HEK293 (cell line): Measurements from ENCODE around the gene KLK2.

Experiments
- CTCF ChIP-seq: fragments of 450-650 bp; formaldehyde crosslinking; IDR thresholded peaks from 2 replicates; pipeline ENCODE4 v1.5.1; 2016; ENCODE audit warnings: missing biosample characterization, missing genetic modification characterization
- GLIS2 ChIP-seq: fragments of 450-650 bp; formaldehyde crosslinking; IDR thresholded peaks from 2 replicates; pipeline ENCODE4 v1.5.1; 2016; ENCODE audit warnings: missing biosample characterization, missing genetic modification characterization
- PATZ1 ChIP-seq: fragments of 450-650 bp; formaldehyde crosslinking; IDR thresholded peaks from 2 replicates; pipeline ENCODE4 v1.5.1; 2016; ENCODE audit warnings: missing biosample characterization, missing genetic modification characterization
- SP3 ChIP-seq: fragments of 450-650 bp; formaldehyde crosslinking; IDR thresholded peaks from 2 replicates; pipeline ENCODE4 v1.5.1; 2016; ENCODE audit warnings: missing biosample characterization, missing genetic modification characterization
- ZBTB17 ChIP-seq: fragments of 450-650 bp; formaldehyde crosslinking; IDR thresholded peaks from 2 replicates; pipeline ENCODE4 v1.5.1; 2016; ENCODE audit warnings: missing biosample characterization, missing genetic modification characterization
- ZBTB48 ChIP-seq: fragments of 450-650 bp; formaldehyde crosslinking; IDR thresholded peaks from 2 replicates; pipeline ENCODE4 v1.5.1; 2016; ENCODE audit warnings: missing biosample characterization, missing genetic modification characterization
- ZFP37 ChIP-seq: fragments of 450-650 bp; formaldehyde crosslinking; IDR thresholded peaks from 2 replicates; pipeline ENCODE4 v1.5.1; 2016; ENCODE audit warnings: missing biosample characterization, missing genetic modification characterization
- ZIC2 ChIP-seq: fragments of 450-650 bp; formaldehyde crosslinking; IDR thresholded peaks from 2 replicates; pipeline ENCODE4 v1.5.1; 2016; ENCODE audit warnings: missing biosample characterization, missing genetic modification characterization
- ZNF10 ChIP-seq: fragments of 450-650 bp; formaldehyde crosslinking; IDR thresholded peaks from 2 replicates; pipeline ENCODE4 v1.5.1; 2017; ENCODE audit warnings: missing biosample characterization, missing genetic modification characterization
- ZNF112 ChIP-seq: fragments of 450-650 bp; formaldehyde crosslinking; IDR thresholded peaks from 2 replicates; pipeline ENCODE4 v1.5.0; 2017; ENCODE audit warnings: missing biosample characterization, missing genetic modification characterization
- ZNF138 ChIP-seq: fragments of 450-650 bp; formaldehyde crosslinking; IDR thresholded peaks from 2 replicates; pipeline ENCODE4 v1.5.1; 2016; ENCODE audit warnings: missing biosample characterization, missing genetic modification characterization, borderline replicate concordance
- ZNF23 ChIP-seq: fragments of 450-650 bp; formaldehyde crosslinking; IDR thresholded peaks from 2 replicates; pipeline ENCODE4 v1.5.1; 2016; ENCODE audit warnings: missing biosample characterization, missing genetic modification characterization, borderline replicate concordance
- ZNF239 ChIP-seq: fragments of 450-650 bp; formaldehyde crosslinking; IDR thresholded peaks from 2 replicates; pipeline ENCODE4 v1.5.1; 2016; ENCODE audit warnings: missing biosample characterization, missing genetic modification characterization
- ZNF404 ChIP-seq: fragments of 450-650 bp; formaldehyde crosslinking; IDR thresholded peaks from 2 replicates; pipeline ENCODE4 v1.5.1; 2017; ENCODE audit warnings: missing biosample characterization, missing genetic modification characterization
- ZNF571 ChIP-seq: fragments of 450-650 bp; formaldehyde crosslinking; IDR thresholded peaks from 2 replicates; pipeline ENCODE4 v1.5.0; 2017; ENCODE audit warnings: missing biosample characterization, missing genetic modification characterization
- ZNF639 ChIP-seq: fragments of 450-650 bp; formaldehyde crosslinking; IDR thresholded peaks from 2 replicates; pipeline ENCODE4 v1.5.1; 2016; ENCODE audit warnings: missing biosample characterization, missing genetic modification characterization
- ZSCAN23 ChIP-seq: fragments of 450-650 bp; formaldehyde crosslinking; IDR thresholded peaks from 2 replicates; pipeline ENCODE4 v1.5.1; 2016; ENCODE audit warnings: missing biosample characterization, missing genetic modification characterization
- TF ChIP-seq, protein P1 (sequence below): fragments of 450-650 bp; formaldehyde crosslinking; IDR thresholded peaks from 2 replicates; pipeline ENCODE4 v1.5.1; 2016; ENCODE audit warnings: missing biosample characterization, missing genetic modification characterization
- TF ChIP-seq, protein P2 (sequence below): fragments of 450-650 bp; IDR thresholded peaks from 2 replicates; pipeline ENCODE4 v1.5.1; 2018; ENCODE audit warnings: missing biosample characterization, mild to moderate bottlenecking, missing genetic modification characterization
- TF ChIP-seq, protein P3 (sequence below): fragments of 450-650 bp; formaldehyde crosslinking; IDR thresholded peaks from 2 replicates; pipeline ENCODE4 v1.5.1; 2016; ENCODE audit warnings: missing biosample characterization, missing genetic modification characterization

Gene KLK2

GRCh38 chr19:50912727-50913716, 39.8 kb downstream of the KLK2 start (continued):
- TF ChIP-seq, protein P1, sequence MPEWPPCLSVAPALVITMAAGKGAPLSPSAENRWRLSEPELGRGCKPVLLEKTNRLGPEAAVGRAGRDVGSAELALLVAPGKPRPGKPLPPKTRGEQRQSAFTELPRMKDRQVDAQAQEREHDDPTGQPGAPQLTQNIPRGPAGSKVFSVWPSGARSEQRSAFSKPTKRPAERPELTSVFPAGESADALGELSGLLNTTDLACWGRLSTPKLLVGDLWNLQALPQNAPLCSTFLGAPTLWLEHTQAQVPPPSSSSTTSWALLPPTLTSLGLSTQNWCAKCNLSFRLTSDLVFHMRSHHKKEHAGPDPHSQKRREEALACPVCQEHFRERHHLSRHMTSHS, result 0 out of 2 replicates have a peak, but pooled peaks have one; percentile 50
- TF ChIP-seq ZIC2 (tag by site-specific recombination) (peak; percentile 80), ZNF138 (tag by site-specific recombination) (no peak), ZSCAN23 (no peak; the same call in 1 of the 2 replicates), ZNF404 (tag by site-specific recombination) (no peak), ZNF112 (tag by site-specific recombination) (no peak), ZFP37 (tag by site-specific recombination) (0 out of 2 replicates have a peak, but pooled peaks have one; percentile 25), ZNF639 (tag by site-specific recombination) (peak; percentile 41; the same call in 1 of the 2 replicates), SP3 (tag by site-specific recombination) (peak; percentile 28; the same call in 1 of the 2 replicates), ZBTB48 (tag by site-specific recombination) (no peak), CTCF (tag by site-specific recombination) (0 out of 2 replicates have a peak, but pooled peaks have one; percentile 10), PATZ1 (tag by site-specific recombination) (peak; percentile 81), ZNF10 (tag by site-specific recombination) (peak; percentile 95), ZNF239 (tag by site-specific recombination) (no peak), GLIS2 (tag by site-specific recombination) (peak; percentile 54; the same call in 1 of the 2 replicates), ZNF23 (tag by site-specific recombination) (no peak), ZNF571 (tag by site-specific recombination) (no peak), ZBTB17 (tag by site-specific recombination) (peak; percentile 79)
- TF ChIP-seq, protein P2, sequence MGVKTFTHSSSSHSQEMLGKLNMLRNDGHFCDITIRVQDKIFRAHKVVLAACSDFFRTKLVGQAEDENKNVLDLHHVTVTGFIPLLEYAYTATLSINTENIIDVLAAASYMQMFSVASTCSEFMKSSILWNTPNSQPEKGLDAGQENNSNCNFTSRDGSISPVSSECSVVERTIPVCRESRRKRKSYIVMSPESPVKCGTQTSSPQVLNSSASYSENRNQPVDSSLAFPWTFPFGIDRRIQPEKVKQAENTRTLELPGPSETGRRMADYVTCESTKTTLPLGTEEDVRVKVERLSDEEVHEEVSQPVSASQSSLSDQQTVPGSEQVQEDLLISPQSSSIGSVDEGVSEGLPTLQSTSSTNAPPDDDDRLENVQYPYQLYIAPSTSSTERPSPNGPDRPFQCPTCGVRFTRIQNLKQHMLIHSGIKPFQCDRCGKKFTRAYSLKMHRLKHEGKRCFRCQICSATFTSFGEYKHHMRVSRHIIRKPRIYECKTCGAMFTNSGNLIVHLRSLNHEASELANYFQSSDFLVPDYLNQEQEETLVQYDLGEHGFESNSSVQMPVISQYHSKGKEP (tag by site-specific recombination), result no peak
- TF ChIP-seq, protein P3, sequence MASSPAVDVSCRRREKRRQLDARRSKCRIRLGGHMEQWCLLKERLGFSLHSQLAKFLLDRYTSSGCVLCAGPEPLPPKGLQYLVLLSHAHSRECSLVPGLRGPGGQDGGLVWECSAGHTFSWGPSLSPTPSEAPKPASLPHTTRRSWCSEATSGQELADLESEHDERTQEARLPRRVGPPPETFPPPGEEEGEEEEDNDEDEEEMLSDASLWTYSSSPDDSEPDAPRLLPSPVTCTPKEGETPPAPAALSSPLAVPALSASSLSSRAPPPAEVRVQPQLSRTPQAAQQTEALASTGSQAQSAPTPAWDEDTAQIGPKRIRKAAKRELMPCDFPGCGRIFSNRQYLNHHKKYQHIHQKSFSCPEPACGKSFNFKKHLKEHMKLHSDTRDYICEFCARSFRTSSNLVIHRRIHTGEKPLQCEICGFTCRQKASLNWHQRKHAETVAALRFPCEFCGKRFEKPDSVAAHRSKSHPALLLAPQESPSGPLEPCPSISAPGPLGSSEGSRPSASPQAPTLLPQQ, result peak; percentile 55
